Measurements from ENCODE around the gene PHF21A.

- TF ChIP-seq EZH2 (IDR thresholded peaks at IDR 0.05) (no peak), POLR2AphosphoS5 (IDR thresholded peaks at IDR 0.05; ENCODE audit: borderline replicate concordance, low read depth, low read length) (no peak)
Measured at GRCh38 chr11:46003572-46003971, 117.7 kb downstream of the PHF21A start.
